ENCODE results near the gene IGF2R.

DNA sequence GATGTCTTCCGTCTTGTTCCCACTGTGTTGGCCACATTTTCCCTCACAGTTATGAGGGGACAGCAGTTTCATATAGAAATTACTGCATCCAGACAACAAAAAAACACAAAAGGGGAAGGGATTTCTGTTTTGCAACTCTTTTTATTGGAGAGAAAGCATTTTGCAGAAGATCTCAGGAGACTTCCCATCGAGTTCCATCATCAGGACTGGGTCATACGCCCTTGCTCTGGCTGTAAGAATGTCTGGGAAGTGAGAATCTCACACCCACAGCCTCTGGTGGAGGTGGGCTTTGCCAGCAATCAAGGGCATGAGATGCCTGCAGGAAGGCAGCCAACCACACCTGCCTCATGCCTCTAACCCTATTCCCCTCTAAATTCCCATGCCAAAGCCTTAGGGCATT lies 5.8 kb upstream of the IGF2R start:
- TF ChIP-seq EZH2 (IDR thresholded peaks at IDR 0.05; ENCODE audit: insufficient read depth, poor library complexity, severe bottlenecking), result no peak
- no peak for TF ChIP-seq EZH2phosphoT487 (IDR thresholded peaks at IDR 0.05; ENCODE audit: insufficient read depth, low read depth)
